MM.1S (cell line): ENCODE data around the gene VSTM2A.

Experiments used
- EZH2phosphoT487 ChIP-seq: fragments of 300-600 bp; sonication (generic); IDR thresholded peaks from 2 replicates; pipeline ENCODE4 v1.6.1; 2018; ENCODE audit warnings: antibody characterized with exemption, low read length
- TF ChIP-seq, protein P1 (sequence below): fragments of 300-600 bp; sonication (generic); IDR thresholded peaks from 2 replicates; pipeline ENCODE4 v1.5.1; 2016; ENCODE audit warnings: antibody characterized with exemption, low read length, mixed read lengths

DNA sequence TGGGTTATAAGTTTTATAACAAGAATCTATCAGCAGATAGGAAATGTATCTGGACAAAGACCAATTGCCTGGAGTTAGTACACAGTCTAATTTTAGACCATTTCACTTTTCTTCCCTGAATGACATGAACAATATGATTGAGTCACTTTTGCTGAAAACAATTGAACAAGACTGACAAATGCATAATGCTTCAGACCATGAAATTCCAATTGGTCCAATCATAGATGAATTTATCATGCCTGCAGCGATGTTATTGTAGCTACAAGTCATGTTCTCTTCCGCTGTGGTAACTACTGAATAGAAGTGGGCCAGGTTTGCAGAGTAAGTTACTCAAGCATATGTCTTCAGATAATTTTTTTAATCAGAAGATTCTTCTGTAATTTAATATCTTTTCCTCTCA, 73.4 kb downstream of the VSTM2A start:
- TF ChIP-seq, protein P1, sequence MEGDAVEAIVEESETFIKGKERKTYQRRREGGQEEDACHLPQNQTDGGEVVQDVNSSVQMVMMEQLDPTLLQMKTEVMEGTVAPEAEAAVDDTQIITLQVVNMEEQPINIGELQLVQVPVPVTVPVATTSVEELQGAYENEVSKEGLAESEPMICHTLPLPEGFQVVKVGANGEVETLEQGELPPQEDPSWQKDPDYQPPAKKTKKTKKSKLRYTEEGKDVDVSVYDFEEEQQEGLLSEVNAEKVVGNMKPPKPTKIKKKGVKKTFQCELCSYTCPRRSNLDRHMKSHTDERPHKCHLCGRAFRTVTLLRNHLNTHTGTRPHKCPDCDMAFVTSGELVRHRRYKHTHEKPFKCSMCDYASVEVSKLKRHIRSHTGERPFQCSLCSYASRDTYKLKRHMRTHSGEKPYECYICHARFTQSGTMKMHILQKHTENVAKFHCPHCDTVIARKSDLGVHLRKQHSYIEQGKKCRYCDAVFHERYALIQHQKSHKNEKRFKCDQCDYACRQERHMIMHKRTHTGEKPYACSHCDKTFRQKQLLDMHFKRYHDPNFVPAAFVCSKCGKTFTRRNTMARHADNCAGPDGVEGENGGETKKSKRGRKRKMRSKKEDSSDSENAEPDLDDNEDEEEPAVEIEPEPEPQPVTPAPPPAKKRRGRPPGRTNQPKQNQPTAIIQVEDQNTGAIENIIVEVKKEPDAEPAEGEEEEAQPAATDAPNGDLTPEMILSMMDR, result no peak
- no peak for TF ChIP-seq EZH2phosphoT487
